AG09319 (cell line): ENCODE results near the gene THSD4.
A peak's percentile ranks its signal among the peaks of the same experiment; 100 is the strongest.

Experiments used
- DNase-seq: peaks from one replicate; pipeline ENCODE4 v3.0.0-alpha.2; 2010; ENCODE audit warnings: low read depth; ENCODE audit errors: extremely low read depth
- TF ChIP-seq, protein P1 (sequence below): IDR thresholded peaks from 2 replicates; pipeline ENCODE4 v1.5.1; 2011; ENCODE audit warnings: low read depth, mild to moderate bottlenecking, inconsistent platforms, low read length, moderate library complexity

THSD4 gene

DNA sequence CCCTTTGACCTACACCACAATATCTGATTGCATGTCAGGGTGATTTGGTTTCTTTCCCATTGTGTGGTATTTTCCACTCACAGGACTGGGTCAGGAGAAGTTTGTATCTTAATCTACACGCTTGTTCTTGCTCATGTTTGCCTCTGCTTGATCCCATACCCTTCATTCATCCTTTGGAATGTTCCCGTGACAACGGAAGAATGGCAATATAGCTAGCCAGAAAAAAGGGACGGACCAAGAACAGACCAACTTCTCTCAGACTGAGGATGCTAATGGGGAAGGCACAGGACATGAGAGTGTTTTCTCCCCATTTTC is 7.8 kb upstream of the THSD4 start:
- DNase-seq: no peak
- TF ChIP-seq, protein P1, sequence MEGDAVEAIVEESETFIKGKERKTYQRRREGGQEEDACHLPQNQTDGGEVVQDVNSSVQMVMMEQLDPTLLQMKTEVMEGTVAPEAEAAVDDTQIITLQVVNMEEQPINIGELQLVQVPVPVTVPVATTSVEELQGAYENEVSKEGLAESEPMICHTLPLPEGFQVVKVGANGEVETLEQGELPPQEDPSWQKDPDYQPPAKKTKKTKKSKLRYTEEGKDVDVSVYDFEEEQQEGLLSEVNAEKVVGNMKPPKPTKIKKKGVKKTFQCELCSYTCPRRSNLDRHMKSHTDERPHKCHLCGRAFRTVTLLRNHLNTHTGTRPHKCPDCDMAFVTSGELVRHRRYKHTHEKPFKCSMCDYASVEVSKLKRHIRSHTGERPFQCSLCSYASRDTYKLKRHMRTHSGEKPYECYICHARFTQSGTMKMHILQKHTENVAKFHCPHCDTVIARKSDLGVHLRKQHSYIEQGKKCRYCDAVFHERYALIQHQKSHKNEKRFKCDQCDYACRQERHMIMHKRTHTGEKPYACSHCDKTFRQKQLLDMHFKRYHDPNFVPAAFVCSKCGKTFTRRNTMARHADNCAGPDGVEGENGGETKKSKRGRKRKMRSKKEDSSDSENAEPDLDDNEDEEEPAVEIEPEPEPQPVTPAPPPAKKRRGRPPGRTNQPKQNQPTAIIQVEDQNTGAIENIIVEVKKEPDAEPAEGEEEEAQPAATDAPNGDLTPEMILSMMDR: no peak

DNA sequence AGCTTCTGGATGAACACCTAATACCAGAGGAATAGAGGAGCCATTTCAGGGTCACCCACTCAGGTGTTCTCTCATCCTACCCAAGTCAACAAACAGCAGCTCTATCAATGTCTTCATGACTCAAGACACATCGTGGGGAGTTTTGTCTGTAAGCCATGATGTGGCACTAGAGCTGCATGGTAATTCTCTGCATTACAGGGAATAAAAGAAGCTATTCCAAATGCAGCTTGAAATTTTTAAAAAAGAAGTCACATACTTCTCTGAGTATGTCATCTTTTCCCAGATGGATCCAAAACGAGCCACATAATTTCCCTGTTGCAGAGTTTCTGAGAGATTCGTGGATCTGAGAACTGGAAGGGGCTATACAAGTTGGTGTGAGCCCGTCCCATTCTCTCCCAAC is 6.1 kb upstream of the THSD4 start:
- no peak for DNase-seq
- TF ChIP-seq, protein P1: peak; percentile 44

DNA sequence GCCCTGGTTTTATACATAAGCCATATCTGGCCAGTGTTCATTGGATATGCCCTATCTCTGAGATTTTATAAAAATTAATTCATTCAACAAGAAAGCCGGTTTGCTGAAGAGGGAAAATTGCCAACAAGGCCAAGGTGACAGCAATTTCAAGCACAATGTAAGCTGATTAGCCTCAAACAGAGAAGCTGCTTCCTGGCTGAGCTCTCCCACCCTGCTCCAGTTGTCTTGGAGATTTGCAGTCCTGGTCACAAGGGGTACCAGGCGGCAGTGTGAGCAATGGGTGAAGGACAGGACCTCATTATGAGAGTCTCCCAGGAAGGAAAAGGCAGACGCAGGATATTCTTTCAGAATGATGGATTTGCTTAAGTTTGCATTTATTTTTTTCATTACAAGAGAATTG is 5.4 kb upstream of the THSD4 start:
- TF ChIP-seq, protein P1: no peak
- DNase-seq: no peak

DNA sequence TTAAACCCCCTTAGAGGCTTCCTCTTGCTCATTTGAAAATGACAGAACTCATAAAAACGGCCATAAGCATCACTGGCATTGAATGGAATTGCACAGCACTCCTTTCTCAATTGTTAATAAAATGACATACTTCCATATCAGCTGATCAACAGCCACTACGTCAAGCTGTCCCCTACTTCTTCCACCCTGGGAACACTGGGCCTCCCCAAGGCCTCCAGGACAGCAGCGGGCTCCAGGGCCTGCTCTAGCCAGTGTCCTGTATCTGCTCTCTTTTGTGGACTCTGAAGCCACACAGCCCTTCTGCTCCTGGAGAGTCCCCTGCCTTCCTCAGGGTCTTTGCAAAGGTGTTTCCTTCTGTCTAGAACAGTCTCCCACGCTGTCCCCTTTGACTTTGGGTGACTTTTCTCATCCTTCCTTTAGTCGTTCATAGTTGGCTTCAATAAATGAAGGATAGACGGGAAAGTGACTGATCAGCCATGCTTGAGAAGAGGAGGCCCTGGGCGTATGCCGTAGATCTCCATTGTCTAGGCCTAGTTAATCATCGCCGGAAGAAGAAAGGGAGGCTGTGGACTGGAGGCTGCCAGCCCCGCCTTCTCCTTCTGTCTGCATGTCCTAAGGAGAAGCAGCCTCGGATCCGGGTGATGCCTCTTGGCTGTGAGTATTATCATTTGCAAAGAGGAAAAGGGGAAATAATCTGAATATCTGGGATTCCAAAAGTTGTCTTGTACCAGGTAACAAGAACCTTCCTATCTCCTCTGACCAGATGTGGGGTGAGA is 4.7 kb upstream of the THSD4 start:
- TF ChIP-seq, protein P1: no peak
- DNase-seq: no peak

DNA sequence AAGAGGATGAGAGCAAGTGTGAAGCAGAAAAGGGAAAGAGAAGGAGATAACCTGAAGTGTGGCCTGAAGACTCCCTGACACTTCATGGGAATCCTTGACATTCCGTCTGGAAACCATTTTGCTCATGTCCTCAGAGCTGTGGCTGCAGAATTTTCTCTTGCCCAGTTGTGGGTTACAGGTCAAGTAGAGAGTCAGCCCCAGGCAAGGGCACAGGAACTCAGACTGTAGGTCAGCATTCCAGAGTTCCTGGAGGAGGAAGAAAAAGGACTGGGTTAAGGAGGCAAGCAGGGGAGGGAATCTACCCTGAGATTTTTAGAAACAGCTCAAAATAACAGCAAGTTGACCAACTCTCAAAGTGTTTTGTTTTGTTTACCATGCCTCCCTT is 4.1 kb upstream of the THSD4 start:
- TF ChIP-seq, protein P1: no peak
- no peak for DNase-seq

DNA sequence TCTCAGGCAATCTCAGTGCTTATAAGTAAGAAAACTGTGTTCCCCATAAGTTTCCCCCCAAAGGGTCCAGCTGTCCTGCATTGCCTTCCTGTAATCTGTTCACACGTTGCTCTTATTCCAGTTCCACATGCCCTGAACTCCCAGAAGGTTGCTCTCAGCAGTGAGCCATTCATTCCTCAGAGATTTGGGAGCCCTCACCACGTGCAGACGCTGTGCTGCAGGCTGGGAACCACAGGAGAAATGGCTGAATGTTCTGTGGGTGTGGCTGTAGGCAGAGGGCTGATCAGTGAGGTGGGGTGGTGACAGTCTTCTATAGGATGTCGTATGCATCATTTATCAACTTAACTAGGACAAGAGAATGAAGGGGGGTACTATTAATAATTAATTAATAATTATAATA is 3.3 kb upstream of the THSD4 start:
- TF ChIP-seq, protein P1: no peak
- DNase-seq: no peak

DNA sequence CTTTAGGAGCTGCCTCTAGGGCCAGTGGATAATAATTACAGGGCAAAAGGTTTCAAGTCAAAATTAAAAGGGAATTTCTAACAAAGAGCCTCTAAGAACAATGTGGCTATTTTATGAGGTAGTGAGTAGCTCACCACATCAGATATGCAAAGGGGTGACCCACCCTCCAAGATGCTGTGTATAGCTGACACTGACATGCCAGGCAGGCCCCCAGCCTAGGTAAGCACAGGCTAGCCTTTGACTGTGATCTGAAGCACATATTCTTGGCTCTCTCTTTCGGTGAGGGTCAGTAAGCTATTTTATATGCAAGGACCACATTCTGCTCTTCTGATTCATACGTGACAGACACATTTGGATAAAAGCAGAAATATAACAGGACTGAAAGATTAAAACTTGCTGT is 2.8 kb upstream of the THSD4 start:
- no peak for DNase-seq
- TF ChIP-seq, protein P1: no peak
